WERI-Rb-1 (cell line): ENCODE results near the gene NPTXR.

Experiments used
- DNase-seq: peaks from one replicate; pipeline ENCODE4 v3.0.0-alpha.2; 2020
- H3K27ac ChIP-seq: fragments of 250-450 bp; sonication (Bioruptor Pico); 2 replicates; pipeline ENCODE4 v1.5.1; 2020; ENCODE audit warnings: mild to moderate bottlenecking, moderate library complexity
- H3K27me3 ChIP-seq: fragments of 250-450 bp; sonication (Bioruptor Pico); 2 replicates; pipeline ENCODE4 v1.5.1; 2021; ENCODE audit warnings: mild to moderate bottlenecking, low read depth, moderate library complexity; ENCODE audit not compliant: insufficient read depth, severe bottlenecking
- H3K36me3 ChIP-seq: fragments of 250-450 bp; sonication (Bioruptor Pico); 2 replicates; pipeline ENCODE4 v1.5.1; 2020; ENCODE audit warnings: mild to moderate bottlenecking, moderate library complexity
- H3K4me3 ChIP-seq: 2 replicates; pipeline ENCODE4 v1.5.1; 2011; ENCODE audit warnings: low read depth, mild to moderate bottlenecking, control low read depth, low read length
- H3K9me3 ChIP-seq: fragments of 250-450 bp; sonication (Bioruptor Pico); 2 replicates; pipeline ENCODE4 v1.5.1; 2021; ENCODE audit warnings: mild to moderate bottlenecking, moderate library complexity; ENCODE audit not compliant: severe bottlenecking
- TF ChIP-seq, protein P1 (sequence below): IDR thresholded peaks from 2 replicates; pipeline ENCODE4 v1.5.1; 2011; ENCODE audit warnings: low read depth, mild to moderate bottlenecking, control low read depth, inconsistent platforms, low read length

NPTXR gene

DNA sequence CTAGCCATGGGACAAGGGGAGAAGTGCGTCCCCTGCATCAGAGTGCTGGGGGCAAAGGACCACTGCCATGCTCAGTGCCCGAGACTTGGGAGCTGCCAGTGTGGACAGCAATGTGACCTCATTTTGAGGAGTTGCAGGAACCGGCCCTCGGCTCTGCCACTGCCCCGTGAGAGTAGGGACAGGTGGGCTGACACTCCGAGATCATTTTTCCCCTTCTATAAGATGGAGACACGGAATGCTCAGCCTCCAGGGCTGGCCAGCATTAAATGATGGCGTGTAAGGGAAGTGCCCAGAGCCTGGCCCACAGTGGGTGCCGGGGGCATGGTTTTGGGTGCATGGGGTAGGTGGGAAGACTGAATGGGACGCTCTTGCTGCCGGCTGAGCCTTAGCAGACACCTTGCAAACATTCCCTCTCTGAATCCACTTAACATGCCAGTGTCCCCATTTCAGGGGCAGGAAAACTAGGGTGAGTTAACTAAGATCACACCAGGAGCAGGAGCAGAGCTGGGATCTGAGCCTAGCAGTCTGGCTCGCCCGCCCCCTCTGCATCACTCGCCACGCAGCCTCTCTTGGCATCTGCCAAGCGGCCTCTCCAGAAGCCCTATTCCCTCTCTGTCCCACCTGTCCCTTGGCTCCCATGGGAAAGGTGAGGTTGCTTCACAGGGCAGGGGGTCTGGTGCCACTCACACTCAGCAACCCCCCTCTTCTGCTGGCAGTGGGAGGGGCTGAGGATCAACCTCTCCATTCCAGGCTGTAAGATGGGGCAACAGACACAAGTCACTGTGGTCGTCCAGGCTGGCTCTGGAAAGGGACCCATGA lies 13.6 kb downstream of the NPTXR start:
- Histone ChIP-seq H3K4me3 (no peak overlapping the region), H3K36me3 (no peaks in the 10 kb centered on the region), H3K27ac (no peak overlapping the region), H3K27me3 (no peaks in the 10 kb centered on the region), H3K9me3 (no peaks in the 10 kb centered on the region)
- DNase-seq = no peak
- TF ChIP-seq, protein P1, sequence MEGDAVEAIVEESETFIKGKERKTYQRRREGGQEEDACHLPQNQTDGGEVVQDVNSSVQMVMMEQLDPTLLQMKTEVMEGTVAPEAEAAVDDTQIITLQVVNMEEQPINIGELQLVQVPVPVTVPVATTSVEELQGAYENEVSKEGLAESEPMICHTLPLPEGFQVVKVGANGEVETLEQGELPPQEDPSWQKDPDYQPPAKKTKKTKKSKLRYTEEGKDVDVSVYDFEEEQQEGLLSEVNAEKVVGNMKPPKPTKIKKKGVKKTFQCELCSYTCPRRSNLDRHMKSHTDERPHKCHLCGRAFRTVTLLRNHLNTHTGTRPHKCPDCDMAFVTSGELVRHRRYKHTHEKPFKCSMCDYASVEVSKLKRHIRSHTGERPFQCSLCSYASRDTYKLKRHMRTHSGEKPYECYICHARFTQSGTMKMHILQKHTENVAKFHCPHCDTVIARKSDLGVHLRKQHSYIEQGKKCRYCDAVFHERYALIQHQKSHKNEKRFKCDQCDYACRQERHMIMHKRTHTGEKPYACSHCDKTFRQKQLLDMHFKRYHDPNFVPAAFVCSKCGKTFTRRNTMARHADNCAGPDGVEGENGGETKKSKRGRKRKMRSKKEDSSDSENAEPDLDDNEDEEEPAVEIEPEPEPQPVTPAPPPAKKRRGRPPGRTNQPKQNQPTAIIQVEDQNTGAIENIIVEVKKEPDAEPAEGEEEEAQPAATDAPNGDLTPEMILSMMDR = no peak

DNA sequence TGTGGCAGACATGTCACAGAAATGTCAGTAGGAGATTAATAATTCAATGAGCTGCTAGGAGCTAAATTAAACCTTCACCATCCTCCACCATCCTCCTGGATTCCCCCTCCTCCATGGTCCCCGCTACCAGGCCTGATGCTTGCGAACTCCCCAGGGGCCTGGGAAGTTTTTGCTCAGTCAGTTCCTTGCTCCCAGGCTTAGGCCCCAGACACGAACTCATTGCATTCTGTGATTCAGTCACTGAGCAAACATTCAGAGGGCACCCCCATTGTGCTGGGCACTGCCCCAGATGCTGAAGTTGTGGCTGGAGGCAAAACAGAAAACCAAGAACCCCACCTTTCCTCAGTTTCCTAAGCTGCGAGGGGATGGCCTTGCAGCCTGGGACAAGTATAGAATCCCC lies 14.3 kb downstream of the NPTXR start:
- Histone ChIP-seq H3K27ac (no peak overlapping the region), H3K36me3 (no peaks in the 10 kb centered on the region), H3K9me3 (no peaks in the 10 kb centered on the region), H3K4me3 (no peak overlapping the region), H3K27me3 (no peaks in the 10 kb centered on the region)
- no peak for DNase-seq
- TF ChIP-seq, protein P1 = no peak

DNA sequence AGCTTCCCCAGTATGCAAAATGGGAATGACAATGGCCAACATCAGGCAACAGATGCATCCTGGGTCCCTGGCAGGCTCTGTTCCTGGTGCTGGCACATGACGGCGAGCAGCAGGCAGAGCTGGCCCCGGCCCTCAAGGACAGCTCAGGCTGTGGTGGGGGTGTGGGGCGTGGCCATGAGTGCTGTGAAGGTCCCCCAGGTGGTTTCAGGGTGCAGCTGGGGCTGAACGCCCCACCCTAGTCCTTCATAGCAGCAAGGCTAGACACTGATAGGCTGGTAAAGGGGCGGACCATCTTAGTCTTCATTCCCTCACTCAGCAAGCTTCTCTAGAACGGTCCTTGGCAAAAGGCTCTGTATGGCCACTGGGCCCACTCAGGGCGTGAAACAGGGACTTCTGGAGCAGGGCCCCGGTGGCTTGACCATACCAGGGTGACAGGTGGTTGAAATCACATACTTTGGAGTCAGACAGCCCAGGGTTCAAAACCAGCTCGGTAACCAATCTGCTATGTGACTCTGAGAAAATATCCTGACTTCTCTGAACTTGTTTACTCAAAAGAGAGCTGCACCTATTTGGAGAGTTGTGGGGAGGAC lies 15.1 kb downstream of the NPTXR start:
- TF ChIP-seq, protein P1 = no peak
- Histone ChIP-seq H3K27ac (no peak overlapping the region), H3K9me3 (no peaks in the 10 kb centered on the region), H3K4me3 (no peak overlapping the region), H3K36me3 (no peaks in the 10 kb centered on the region), H3K27me3 (no peaks in the 10 kb centered on the region)
- no peak for DNase-seq

DNA sequence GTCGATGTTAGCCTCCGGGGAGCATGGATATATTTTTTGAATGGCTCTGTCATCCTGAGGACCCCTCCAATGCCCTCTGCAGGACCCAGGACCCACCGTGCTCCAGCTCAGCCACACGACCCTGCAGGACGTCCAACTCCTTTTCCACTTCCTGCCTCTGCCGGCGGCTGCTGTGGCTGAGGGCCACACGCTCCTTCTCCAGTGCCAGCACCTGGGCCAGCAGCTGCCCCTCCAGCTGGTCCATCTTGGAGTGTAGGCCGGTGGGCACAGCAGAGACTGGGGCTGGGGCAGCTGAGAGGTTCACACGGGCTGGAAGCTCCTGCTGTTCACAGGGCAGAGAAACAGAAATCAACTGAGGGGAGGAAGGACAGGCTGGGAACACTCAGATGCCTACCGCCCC lies 15.6 kb downstream of the NPTXR start:
- H3K27ac ChIP-seq = no peak overlapping the region
- TF ChIP-seq, protein P1 = no peak

DNA sequence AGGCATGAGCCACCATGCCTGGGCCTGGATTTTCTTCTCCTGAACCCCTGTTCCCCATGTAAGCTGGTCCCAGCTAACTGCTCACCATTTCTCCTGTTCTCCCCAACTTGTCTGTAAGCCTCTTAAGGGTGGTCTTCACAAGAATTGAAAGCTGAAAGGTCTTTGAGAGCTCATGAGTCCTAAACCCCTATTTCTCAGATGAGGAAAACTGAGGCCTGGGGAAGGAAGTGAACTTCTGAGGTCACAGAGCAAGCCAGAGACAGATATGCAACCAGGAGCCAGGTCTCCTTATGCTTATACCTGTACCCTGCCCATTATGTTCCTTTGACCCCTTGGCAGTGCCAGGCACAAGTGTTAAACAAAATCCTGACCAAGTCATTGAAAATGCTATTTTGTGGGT lies 16.3 kb downstream of the NPTXR start:
- DNase-seq = no peak
- Histone ChIP-seq H3K27ac (no peak overlapping the region), H3K27me3 (no peaks in the 10 kb centered on the region), H3K9me3 (no peaks in the 10 kb centered on the region), H3K4me3 (no peak overlapping the region), H3K36me3 (no peaks in the 10 kb centered on the region)
- TF ChIP-seq, protein P1 = no peak

More for the DNA sequence above, 15.6 kb downstream of the NPTXR start:
- Histone ChIP-seq H3K9me3 (no peaks in the 10 kb centered on the region), H3K27me3 (no peaks in the 10 kb centered on the region), H3K4me3 (no peak overlapping the region), H3K36me3 (no peaks in the 10 kb centered on the region)
- no peak for DNase-seq
